Activated naive CD4-positive, alpha-beta T cell treated with anti-CD3 and anti-CD28 coated beads for 36 hours (primary cell): ENCODE data around the gene SLC4A8. TPM values are rescaled to one million over a fixed set of nuclear protein-coding genes. Genes with fewer than 3 reads are reported as not detected.

Source experiments
- CTCF ChIA-PET: fragments of 350-600 bp; sonication (Branson Sonifier 250); formaldehyde crosslinking; loops from one replicate; lab custom pipeline; 2021; ENCODE audit warnings: antibody characterized with exemption; lab: Charles Lee
- DNase-seq: peaks from one replicate; pipeline ENCODE4 v3.0.0-alpha.2; 2020
- H3K27ac Mint-ChIP-seq: one replicate; pipeline ENCODE4 v1.8.0; 2021; ENCODE audit warnings: mild to moderate bottlenecking, mixed read lengths
- H3K27me3 Mint-ChIP-seq: one replicate; pipeline ENCODE4 v1.8.0; 2021; ENCODE audit warnings: low read depth, mixed read lengths
- H3K36me3 Mint-ChIP-seq: one replicate; pipeline ENCODE4 v1.8.0; 2021; ENCODE audit warnings: low read depth, mixed read lengths
- H3K4me1 Mint-ChIP-seq: one replicate; pipeline ENCODE4 v1.8.0; 2021; ENCODE audit warnings: low read depth, mixed read lengths
- H3K4me3 Mint-ChIP-seq: one replicate; pipeline ENCODE4 v1.8.0; 2021; ENCODE audit warnings: mild to moderate bottlenecking, moderate library complexity, mixed read lengths
- H3K9me3 Mint-ChIP-seq: one replicate; pipeline ENCODE4 v1.8.0; 2021; ENCODE audit warnings: mixed read lengths
- intact Hi-C: fragments of 100-400 bp; cut with micrococcal nuclease; formaldehyde crosslinking; loops from one replicate; pipeline ENCODE4 v1.15.1; 2023
- total RNA-seq, 2 experiments: library from RNA; stranded (reverse); gene quantifications; one replicate each; pipeline ENCODE4 v1.2.3, GENCODE V29; 2021

Gene SLC4A8
- total RNA-seq, 2 experiments from 2014 or later = 0.89 to 1.8 TPM

GRCh38 chr12:51388846-51389245, 35.8 kb upstream of the SLC4A8 start:
- no peak overlapping the region for H3K27ac Mint-ChIP-seq
- intact Hi-C loops = no loop called here
- CTCF ChIA-PET = interaction anchor here (0.8 to 1.3 kb wide), 2 partner anchors 19 to 33 kb away, joined by 3 read pairs; no protein-coding TSS in a partner anchor
- H3K4me3 Mint-ChIP-seq = no peak overlapping the region
- no peaks in the 10 kb centered on the region for H3K9me3 Mint-ChIP-seq
- H3K27me3 Mint-ChIP-seq = no peaks in the 10 kb centered on the region
- no peak for DNase-seq
- H3K36me3 Mint-ChIP-seq = no peaks in the 10 kb centered on the region
- H3K4me1 Mint-ChIP-seq = peaks cover 58% of the 10 kb centered on the region

DNA sequence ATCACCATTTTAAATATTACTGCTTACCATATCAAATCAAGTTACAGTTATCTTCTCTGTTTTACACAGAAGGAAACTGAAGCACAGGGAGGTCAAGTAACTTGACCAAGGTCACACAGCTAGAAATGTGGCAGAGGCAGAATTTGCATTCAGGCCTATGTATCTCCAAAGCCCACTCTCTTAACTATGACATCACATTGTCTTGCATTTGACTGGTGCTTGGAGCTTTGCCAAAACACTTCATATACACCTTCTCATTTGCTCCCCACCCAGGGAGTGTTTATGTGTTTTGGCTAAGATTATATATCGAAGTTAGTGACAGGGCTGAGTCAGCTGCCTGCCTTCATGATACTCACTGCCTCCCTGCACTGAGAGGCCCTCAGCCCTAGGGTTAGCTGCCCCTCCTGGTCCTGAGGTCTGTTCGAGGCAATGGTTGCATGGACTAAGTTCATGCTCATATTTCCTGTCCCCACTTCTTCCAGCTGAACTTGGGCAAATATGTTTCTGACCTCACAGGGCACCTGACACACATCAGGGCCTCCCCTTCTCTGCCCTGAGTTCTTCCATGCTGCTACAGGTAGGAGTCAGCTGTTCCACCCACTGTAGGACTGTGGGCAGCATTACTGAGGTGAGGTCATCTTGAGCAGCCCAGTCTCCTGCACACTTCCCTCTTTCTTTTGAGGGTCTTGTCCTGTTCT, 35.2 kb upstream of the SLC4A8 start:
- DNase-seq = peak; percentile 33
- H3K4me3 Mint-ChIP-seq = no peak overlapping the region
- no peaks in the 10 kb centered on the region for H3K9me3 Mint-ChIP-seq
- CTCF ChIA-PET = interaction anchor here (0.8 to 1.3 kb wide), 2 partner anchors 20 to 33 kb away, joined by 3 read pairs; no protein-coding TSS in a partner anchor
- no peaks in the 10 kb centered on the region for H3K27me3 Mint-ChIP-seq
- no peaks in the 10 kb centered on the region for H3K36me3 Mint-ChIP-seq
- H3K27ac Mint-ChIP-seq = no peak overlapping the region
- H3K4me1 Mint-ChIP-seq = peaks cover 59% of the 10 kb centered on the region
- intact Hi-C loops = no loop called here

DNA sequence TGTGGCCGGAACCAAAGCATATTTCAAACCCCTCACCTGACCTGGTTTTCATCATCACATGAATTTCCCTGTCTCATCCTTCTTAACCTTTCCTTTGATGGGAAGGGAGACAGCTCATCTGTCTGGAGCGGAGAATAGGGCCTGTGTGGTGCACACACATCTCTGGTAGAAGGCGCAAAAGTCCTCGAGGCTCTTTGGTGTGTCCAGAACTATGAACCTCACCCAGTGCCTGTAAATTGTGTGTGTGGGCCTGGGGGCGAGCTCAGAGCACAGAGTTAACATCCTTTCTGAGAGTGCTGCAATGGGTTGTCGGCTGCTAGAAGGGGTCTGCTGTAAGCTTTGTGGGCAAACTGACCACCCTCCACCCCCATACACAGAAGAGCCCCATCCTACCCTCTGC, 34.2 kb upstream of the SLC4A8 start:
- no peak for DNase-seq
- H3K4me3 Mint-ChIP-seq = peak overlapping the region; percentile 83
- intact Hi-C loops = loop anchor here (10.0 kb wide), 1 partner anchor 434 kb away; no protein-coding TSS in a partner anchor
- no peaks in the 10 kb centered on the region for H3K27me3 Mint-ChIP-seq
- CTCF ChIA-PET = interaction anchor here (0.8 kb wide), 1 partner anchor 19 kb away, joined by 3 read pairs; no protein-coding TSS in a partner anchor
- H3K4me1 Mint-ChIP-seq = peaks cover 66% of the 10 kb centered on the region
- H3K9me3 Mint-ChIP-seq = no peaks in the 10 kb centered on the region
- no peak overlapping the region for H3K27ac Mint-ChIP-seq
- H3K36me3 Mint-ChIP-seq = no peaks in the 10 kb centered on the region

GRCh38 chr12:51390891-51391282, 33.7 kb upstream of the SLC4A8 start:
- Mint-ChIP-seq H3K36me3 (no peaks in the 10 kb centered on the region), H3K27me3 (no peaks in the 10 kb centered on the region), H3K4me3 (peak overlapping the region; percentile 83), H3K9me3 (no peaks in the 10 kb centered on the region), H3K4me1 (peaks cover 70% of the 10 kb centered on the region), H3K27ac (peak overlapping the region; percentile 32)
- intact Hi-C loops = loop anchor here (10.0 kb wide), 1 partner anchor 434 kb away; no protein-coding TSS in a partner anchor
- DNase-seq = peak; percentile 40
- CTCF ChIA-PET = no interaction called here

- Mint-ChIP-seq H3K27ac (peak within 1 kb of the TSS; percentile 38), H3K27me3 (no peaks in the 10 kb centered on the region), H3K4me3 (peak within 1 kb of the TSS; percentile 83), H3K36me3 (no peaks in the 10 kb centered on the region), H3K9me3 (no peaks in the 10 kb centered on the region), H3K4me1 (peaks cover 71% of the 10 kb centered on the region)
- CTCF ChIA-PET = no interaction called here
- DNase-seq = peak; percentile 68
- intact Hi-C loops = loop anchor here (1.0 to 10.0 kb wide), 2 partner anchors 22 to 433 kb away; no protein-coding TSS in a partner anchor
Measured at GRCh38 chr12:51391283-51392123, 33.1 kb upstream of the SLC4A8 start, which contains the start of gene GALNT6. Gene GALNT6 (minus strand): TSS chr12:51391406. CDS start chr12:51379781, 11,625 bp downstream.

GRCh38 chr12:51392556-51393237, 31.9 kb upstream of the SLC4A8 start:
- CTCF ChIA-PET = no interaction called here
- H3K4me1 Mint-ChIP-seq = peaks cover 68% of the 10 kb centered on the region
- H3K9me3 Mint-ChIP-seq = no peaks in the 10 kb centered on the region
- no peaks in the 10 kb centered on the region for H3K27me3 Mint-ChIP-seq
- intact Hi-C loops = loop anchor here (1.0 to 10.0 kb wide), 2 partner anchors 23 to 432 kb away; no protein-coding TSS in a partner anchor
- H3K36me3 Mint-ChIP-seq = no peaks in the 10 kb centered on the region
- H3K4me3 Mint-ChIP-seq = peak overlapping the region; percentile 75
- peak overlapping the region; percentile 74 for H3K27ac Mint-ChIP-seq
- peak; percentile 57 for DNase-seq

GRCh38 chr12:51393676-51394545, 30.7 kb upstream of the SLC4A8 start:
- peaks cover 60% of the 10 kb centered on the region for H3K4me1 Mint-ChIP-seq
- peak overlapping the region; percentile 84 for H3K27ac Mint-ChIP-seq
- no peaks in the 10 kb centered on the region for H3K36me3 Mint-ChIP-seq
- DNase-seq = peak; percentile 79
- H3K27me3 Mint-ChIP-seq = no peaks in the 10 kb centered on the region
- CTCF ChIA-PET = interaction anchor here (1.4 kb wide), 1 partner anchor 11 kb away, joined by 6 read pairs; no protein-coding TSS in a partner anchor
- no peaks in the 10 kb centered on the region for H3K9me3 Mint-ChIP-seq
- intact Hi-C loops = loop anchor here (1.0 to 10.0 kb wide), 3 partner anchors 71 to 577 kb away; no protein-coding TSS in a partner anchor
- peak overlapping the region; percentile 75 for H3K4me3 Mint-ChIP-seq

DNA sequence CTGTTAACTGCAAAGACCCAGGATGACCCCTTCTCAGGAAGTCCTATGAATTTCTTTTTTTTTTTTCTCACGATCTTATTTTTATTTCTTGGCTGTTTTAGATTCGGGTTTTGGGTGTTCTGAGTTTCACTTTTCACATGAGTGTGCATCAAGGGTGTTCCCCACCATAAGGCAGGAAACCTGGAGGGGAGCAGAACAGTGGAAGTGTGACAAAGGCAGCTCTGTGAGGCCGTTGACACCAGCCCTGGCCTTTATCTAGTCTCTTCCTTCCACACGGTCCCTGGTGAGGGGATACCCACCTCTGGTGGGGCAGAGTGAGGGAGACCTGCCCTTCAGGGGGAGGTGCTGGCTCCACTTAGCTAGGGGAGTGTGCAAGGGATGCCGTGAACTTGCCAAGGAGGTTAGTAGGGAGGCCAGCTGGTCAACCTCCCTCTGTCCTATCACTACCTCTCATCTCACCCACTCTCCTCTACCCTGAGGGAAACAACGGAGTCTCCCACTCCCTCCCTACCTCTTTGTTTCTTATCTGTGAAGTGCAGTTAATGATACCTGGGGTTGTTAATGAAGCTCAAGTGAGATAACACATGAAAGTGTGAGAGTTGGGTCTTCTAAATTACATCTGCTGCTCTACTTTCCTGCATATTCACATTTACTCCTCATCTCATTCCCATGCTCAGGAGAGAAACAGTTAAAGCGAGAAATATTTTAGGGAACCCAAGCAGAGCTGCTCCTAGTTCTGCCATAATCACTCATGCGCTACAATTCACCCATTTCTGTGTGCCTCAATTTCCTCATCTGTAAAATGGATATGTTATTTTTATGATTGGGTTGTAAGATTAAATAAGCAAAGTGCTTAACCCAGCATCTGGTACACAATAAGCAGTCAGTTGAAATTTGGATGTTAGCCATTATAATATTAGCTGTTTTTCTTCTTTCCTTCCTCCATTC, 29.1 kb upstream of the SLC4A8 start:
- Mint-ChIP-seq H3K4me3 (peak overlapping the region; percentile 19), H3K9me3 (no peaks in the 10 kb centered on the region), H3K27me3 (no peaks in the 10 kb centered on the region), H3K27ac (peak overlapping the region; percentile 68), H3K36me3 (no peaks in the 10 kb centered on the region), H3K4me1 (peaks cover 44% of the 10 kb centered on the region)
- intact Hi-C loops = loop anchor here (1.0 to 10.0 kb wide), 3 partner anchors 12 to 429 kb away; no protein-coding TSS in a partner anchor
- CTCF ChIA-PET = interaction anchor here (0.6 to 1.4 kb wide), 6 partner anchors 12 to 843 kb away, joined by 3 to 6 read pairs (median 3); no protein-coding TSS in a partner anchor
- peak; percentile 75 for DNase-seq

- CTCF ChIA-PET = no interaction called here
- no peak overlapping the region for H3K27ac Mint-ChIP-seq
- H3K9me3 Mint-ChIP-seq = no peaks in the 10 kb centered on the region
- H3K4me1 Mint-ChIP-seq = peaks cover 33% of the 10 kb centered on the region
- H3K4me3 Mint-ChIP-seq = no peak overlapping the region
- DNase-seq = no peak
- intact Hi-C loops = loop anchor here (10.0 kb wide), 1 partner anchor 427 kb away; no protein-coding TSS in a partner anchor
- H3K36me3 Mint-ChIP-seq = no peaks in the 10 kb centered on the region
- no peaks in the 10 kb centered on the region for H3K27me3 Mint-ChIP-seq
Measured at GRCh38 chr12:51397670-51398069, 27.0 kb upstream of the SLC4A8 start.

DNA sequence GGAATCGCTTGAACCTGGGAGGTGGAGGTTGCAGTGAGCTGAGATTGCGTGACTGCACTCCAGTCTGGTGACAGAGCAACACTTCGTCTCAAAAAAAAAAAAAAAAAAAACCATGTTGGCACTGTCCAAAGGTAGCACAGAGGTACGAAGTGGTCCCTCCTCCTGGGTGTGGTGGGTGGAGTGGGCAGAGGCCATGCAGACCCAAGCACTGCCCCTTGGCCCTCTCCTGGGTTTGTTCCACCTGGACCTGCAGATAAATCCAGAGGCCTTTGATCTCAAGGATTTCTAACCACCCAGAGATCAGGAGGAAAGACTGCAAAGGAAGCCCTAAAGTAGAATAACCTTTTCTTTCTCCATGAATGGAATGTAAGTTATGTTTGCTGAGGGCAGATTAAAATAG, 24.7 kb upstream of the SLC4A8 start:
- CTCF ChIA-PET = interaction anchor here (0.5 to 1.4 kb wide), 4 partner anchors 59 to 1314 kb away, joined by 3 read pairs; no protein-coding TSS in a partner anchor
- H3K27ac Mint-ChIP-seq = no peak overlapping the region
- H3K27me3 Mint-ChIP-seq = no peaks in the 10 kb centered on the region
- no peaks in the 10 kb centered on the region for H3K36me3 Mint-ChIP-seq
- no peak overlapping the region for H3K4me3 Mint-ChIP-seq
- H3K9me3 Mint-ChIP-seq = no peaks in the 10 kb centered on the region
- H3K4me1 Mint-ChIP-seq = peaks cover 13% of the 10 kb centered on the region
- DNase-seq = no peak
- intact Hi-C loops = loop anchor here (10.0 kb wide), 1 partner anchor 425 kb away; no protein-coding TSS in a partner anchor
